ENCODE measurements around the gene TTC21B.

TTC21B gene

DNA sequence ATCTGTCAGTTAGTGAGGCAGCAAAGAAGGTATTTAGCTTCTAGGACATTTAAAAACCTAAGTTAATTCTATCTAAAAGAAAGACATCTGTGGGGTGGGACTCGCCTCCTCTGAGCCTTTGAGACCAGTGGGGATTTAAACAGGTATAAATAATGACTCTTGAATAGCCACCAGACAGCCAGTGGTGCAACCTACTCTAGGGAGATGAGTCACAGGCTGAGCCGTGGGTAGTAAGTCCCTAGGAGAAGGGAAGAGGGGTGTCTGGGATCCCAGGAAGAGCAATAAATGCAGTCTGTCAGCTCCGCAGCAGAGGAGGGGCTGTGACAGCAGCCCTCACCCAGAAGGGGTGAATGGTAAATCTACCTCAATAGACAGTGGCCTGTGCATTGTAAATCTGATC lies 116.5 kb downstream of the TTC21B start:
- no peak overlapping the region for H2AFZ ChIP-seq (ENCODE audit: low read depth, low read length)
- no peak overlapping the region for H3K9ac ChIP-seq (ENCODE audit: low read depth, low read length)
- H3K4me3 ChIP-seq (ENCODE audit: low read depth in 1 of 2, low read length in 2 of 2), result no peak overlapping the region
- no peak overlapping the region for H3K4me2 ChIP-seq (ENCODE audit: insufficient read depth, low read length)
- H3K27me3 ChIP-seq (ENCODE audit: insufficient read depth, low read length, poor library complexity), result no peaks in the 10 kb centered on the region
- DNase-seq, result no peak
- H3K4me1 ChIP-seq (ENCODE audit: insufficient read depth, low read length), result no peaks in the 10 kb centered on the region
- no peak for ATAC-seq (ENCODE audit: insufficient read depth, low read depth)
- H3K79me2 ChIP-seq (ENCODE audit: insufficient read depth, low read length), result no peaks in the 10 kb centered on the region
- H3K36me3 ChIP-seq (ENCODE audit: insufficient read depth, low read length), result no peaks in the 10 kb centered on the region
- TF ChIP-seq EZH2 (IDR thresholded peaks at IDR 0.05; ENCODE audit: borderline replicate concordance, low read depth, low read length, severe bottlenecking) (no peak), CTCF (IDR thresholded peaks at IDR 0.05; ENCODE audit: borderline replicate concordance, extremely low read depth, low read length, poor library complexity, severe bottlenecking) (no peak)
- no peak overlapping the region for H3K27ac ChIP-seq (ENCODE audit: low read length)
- H3K9me3 ChIP-seq (ENCODE audit: insufficient read depth, low read length, severe bottlenecking), result no peaks in the 10 kb centered on the region
- no peaks in the 10 kb centered on the region for H4K20me1 ChIP-seq (ENCODE audit: insufficient read depth, low read length)

DNA sequence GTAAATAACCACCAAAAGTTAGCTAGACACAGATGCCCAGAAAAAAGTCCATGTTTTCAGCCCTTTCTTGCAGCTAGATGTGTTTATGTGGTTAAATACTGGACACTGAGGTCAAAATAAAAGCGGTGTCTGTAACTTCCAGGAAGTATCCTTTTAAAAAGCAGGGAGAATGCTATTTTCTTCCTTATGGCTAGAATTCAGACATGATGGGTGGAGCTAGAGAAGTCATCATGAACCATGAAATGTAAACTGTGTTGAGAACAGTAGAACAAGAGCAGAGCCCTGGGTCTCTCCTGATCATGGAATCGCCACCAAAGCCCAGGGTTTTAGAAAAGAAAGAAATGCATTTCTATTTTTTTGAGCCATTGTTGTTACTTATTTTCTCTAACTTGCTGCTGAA lies 118.2 kb downstream of the TTC21B start:
- Histone ChIP-seq H3K4me3 (ENCODE audit: low read depth in 1 of 2, low read length in 2 of 2) (no peak overlapping the region), H3K4me1 (ENCODE audit: insufficient read depth, low read length) (no peaks in the 10 kb centered on the region), H3K36me3 (ENCODE audit: insufficient read depth, low read length) (no peaks in the 10 kb centered on the region), H3K4me2 (ENCODE audit: insufficient read depth, low read length) (no peak overlapping the region), H3K79me2 (ENCODE audit: insufficient read depth, low read length) (no peaks in the 10 kb centered on the region), H3K9me3 (ENCODE audit: insufficient read depth, low read length, severe bottlenecking) (no peaks in the 10 kb centered on the region), H3K27ac (ENCODE audit: low read length) (no peak overlapping the region), H2AFZ (ENCODE audit: low read depth, low read length) (no peak overlapping the region), H3K27me3 (ENCODE audit: insufficient read depth, low read length, poor library complexity) (no peaks in the 10 kb centered on the region), H3K9ac (ENCODE audit: low read depth, low read length) (no peak overlapping the region), H4K20me1 (ENCODE audit: insufficient read depth, low read length) (no peaks in the 10 kb centered on the region)
- DNase-seq (no peak), ATAC-seq (ENCODE audit: insufficient read depth, low read depth) (no peak)
- no peak for TF ChIP-seq EZH2 (IDR thresholded peaks at IDR 0.05; ENCODE audit: borderline replicate concordance, low read depth, low read length, severe bottlenecking)
- TF ChIP-seq CTCF (IDR thresholded peaks at IDR 0.05; ENCODE audit: borderline replicate concordance, extremely low read depth, low read length, poor library complexity, severe bottlenecking), result no peak

GRCh38 chr2:165833156-165833555 lies 120.4 kb downstream of the TTC21B start:
- ATAC-seq (ENCODE audit: insufficient read depth, low read depth) (no peak), DNase-seq (no peak)
- Histone ChIP-seq H3K9me3 (ENCODE audit: insufficient read depth, low read length, severe bottlenecking) (no peaks in the 10 kb centered on the region), H3K4me2 (ENCODE audit: insufficient read depth, low read length) (no peak overlapping the region), H3K9ac (ENCODE audit: low read depth, low read length) (no peak overlapping the region), H3K27me3 (ENCODE audit: insufficient read depth, low read length, poor library complexity) (no peaks in the 10 kb centered on the region), H3K27ac (ENCODE audit: low read length) (no peak overlapping the region), H3K79me2 (ENCODE audit: insufficient read depth, low read length) (no peaks in the 10 kb centered on the region), H3K4me3 (ENCODE audit: low read depth in 1 of 2, low read length in 2 of 2) (no peak overlapping the region), H3K4me1 (ENCODE audit: insufficient read depth, low read length) (no peaks in the 10 kb centered on the region), H4K20me1 (ENCODE audit: insufficient read depth, low read length) (no peaks in the 10 kb centered on the region), H2AFZ (ENCODE audit: low read depth, low read length) (no peak overlapping the region), H3K36me3 (ENCODE audit: insufficient read depth, low read length) (no peaks in the 10 kb centered on the region)
- TF ChIP-seq EZH2 (IDR thresholded peaks at IDR 0.05; ENCODE audit: borderline replicate concordance, low read depth, low read length, severe bottlenecking) (no peak), CTCF (IDR thresholded peaks at IDR 0.05; ENCODE audit: borderline replicate concordance, extremely low read depth, low read length, poor library complexity, severe bottlenecking) (no peak)

DNA sequence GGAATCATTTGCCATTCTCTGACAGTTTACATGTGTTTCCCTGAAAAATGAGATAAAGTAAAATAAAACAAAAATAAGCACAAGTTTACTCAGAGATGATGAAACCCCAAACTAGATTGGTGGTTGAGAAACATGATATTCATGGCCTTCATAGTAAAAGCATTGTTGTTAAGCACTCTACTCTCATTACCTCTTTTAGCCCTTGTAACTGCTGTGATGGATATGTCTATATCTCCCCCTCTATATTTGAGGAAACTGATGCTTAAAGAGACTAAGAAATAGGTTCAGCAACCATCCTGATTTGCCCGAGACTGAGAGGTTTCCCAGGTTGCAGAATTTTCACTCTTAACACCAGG lies 125.7 kb downstream of the TTC21B start:
- ATAC-seq (ENCODE audit: insufficient read depth, low read depth), result no peak

More for the DNA sequence above, 125.7 kb downstream of the TTC21B start:
- no peaks in the 10 kb centered on the region for H3K27me3 ChIP-seq (ENCODE audit: insufficient read depth, low read length, poor library complexity)
- H3K4me2 ChIP-seq (ENCODE audit: insufficient read depth, low read length), result no peak overlapping the region
- DNase-seq, result no peak
- no peak overlapping the region for H3K27ac ChIP-seq (ENCODE audit: low read length)
- H2AFZ ChIP-seq (ENCODE audit: low read depth, low read length), result no peak overlapping the region
- no peaks in the 10 kb centered on the region for H3K4me1 ChIP-seq (ENCODE audit: insufficient read depth, low read length)
- TF ChIP-seq EZH2 (IDR thresholded peaks at IDR 0.05; ENCODE audit: borderline replicate concordance, low read depth, low read length, severe bottlenecking) (no peak), CTCF (IDR thresholded peaks at IDR 0.05; ENCODE audit: borderline replicate concordance, extremely low read depth, low read length, poor library complexity, severe bottlenecking) (no peak)
- no peaks in the 10 kb centered on the region for H3K79me2 ChIP-seq (ENCODE audit: insufficient read depth, low read length)
- no peaks in the 10 kb centered on the region for H3K9me3 ChIP-seq (ENCODE audit: insufficient read depth, low read length, severe bottlenecking)
- H4K20me1 ChIP-seq (ENCODE audit: insufficient read depth, low read length), result no peaks in the 10 kb centered on the region
- H3K36me3 ChIP-seq (ENCODE audit: insufficient read depth, low read length), result no peaks in the 10 kb centered on the region
- H3K4me3 ChIP-seq (ENCODE audit: low read depth in 1 of 2, low read length in 2 of 2), result no peak overlapping the region
- no peak overlapping the region for H3K9ac ChIP-seq (ENCODE audit: low read depth, low read length)
